ENCODE results near the gene ADARB2. TPM values are rescaled to one million over a fixed set of nuclear protein-coding genes. Genes with fewer than 3 reads are reported as not detected.

Gene ADARB2
- total and polyA plus RNA-seq, 7 donors: 0.05 to 0.39 (median 0.15) TPM; not detected in 2

DNA sequence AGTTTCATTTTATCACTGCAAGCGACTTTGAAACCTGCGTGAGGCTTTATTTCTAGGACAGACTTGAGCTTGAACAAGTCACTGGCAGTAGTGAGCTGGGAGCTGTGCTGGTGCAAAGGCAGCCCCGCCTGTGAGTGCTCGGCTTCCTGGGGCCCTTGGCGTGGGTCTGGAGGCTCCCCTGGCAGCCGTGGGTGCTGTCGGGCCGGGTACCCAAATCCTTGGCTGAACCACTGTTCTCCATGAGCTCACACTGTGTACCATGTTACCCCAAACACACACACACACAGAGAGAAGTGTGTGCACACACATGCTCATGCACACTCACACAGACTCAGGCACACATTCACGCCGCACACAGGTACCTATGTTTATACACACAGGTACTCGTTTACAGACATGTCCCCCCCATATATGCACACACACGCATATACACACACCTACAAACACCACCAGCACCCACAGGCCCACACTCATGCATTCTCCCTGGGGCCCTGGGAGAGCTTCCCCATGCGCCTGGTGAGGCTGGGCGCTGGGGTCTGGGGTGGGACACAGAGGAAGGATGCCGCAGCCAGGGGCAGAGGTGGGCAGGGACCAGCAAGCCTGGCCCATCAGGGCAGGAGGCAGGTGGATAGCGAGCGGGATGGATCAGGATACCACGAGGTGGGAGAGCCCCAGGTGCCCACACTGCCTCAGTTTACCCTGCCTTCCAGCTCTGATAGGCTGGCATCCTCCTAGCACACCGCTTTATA lies 158.8 kb downstream of the ADARB2 start:
- no peaks in the 10 kb centered on the region for H3K27me3 ChIP-seq (ENCODE audit: insufficient read depth in 3 of 3, low read length in 2 of 3)
- no peak overlapping the region for H3K4me3 ChIP-seq
- no peak overlapping the region for H3K27ac ChIP-seq
- intact Hi-C loops (cut with DNase I): no loop called here
- WGBS, 3 donors: 76 to 85% (median 85%) methylated on average over 19 of the region's 19 CpGs
- ATAC-seq (no peak), DNase-seq (no peak)
- no peaks in the 10 kb centered on the region for H3K4me1 ChIP-seq
- no peaks in the 10 kb centered on the region for H3K9me3 ChIP-seq
- H3K36me3 ChIP-seq (ENCODE audit: insufficient read depth in 1 of 2, low read depth in 1 of 2): no peaks in the 10 kb centered on the region
- TF ChIP-seq CTCF (IDR thresholded peaks at IDR 0.05): no peak

DNA sequence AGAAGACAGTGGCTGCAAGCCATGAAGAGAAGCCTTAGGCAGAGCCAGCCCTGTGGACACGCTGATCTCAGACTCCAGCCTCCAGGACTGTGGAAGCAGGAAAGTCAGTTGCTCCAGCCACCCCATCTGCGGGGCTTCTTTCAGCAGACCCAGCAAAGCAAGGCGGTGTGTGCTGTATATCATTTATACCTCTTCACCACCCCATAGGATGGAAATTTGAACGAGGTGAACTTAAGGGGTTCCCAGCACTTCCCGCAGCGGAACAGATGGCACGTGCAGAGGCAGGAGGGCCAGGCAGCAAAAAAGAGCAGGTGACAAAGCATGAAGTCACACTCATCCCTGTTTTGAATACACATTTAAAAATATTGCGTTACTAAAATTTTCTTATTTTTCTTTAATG lies 159.4 kb downstream of the ADARB2 start:
- no peaks in the 10 kb centered on the region for H3K4me1 ChIP-seq
- H3K27me3 ChIP-seq (ENCODE audit: insufficient read depth in 3 of 3, low read length in 2 of 3): no peaks in the 10 kb centered on the region
- DNase-seq: no peak
- no peak overlapping the region for H3K4me3 ChIP-seq
- intact Hi-C loops (cut with DNase I): no loop called here
- no peaks in the 10 kb centered on the region for H3K9me3 ChIP-seq
- no peaks in the 10 kb centered on the region for H3K36me3 ChIP-seq (ENCODE audit: insufficient read depth in 1 of 2, low read depth in 1 of 2)
- 40 to 60% (median 46%) methylated on average over 8 of the region's 8 CpGs for WGBS, 3 donors
- TF ChIP-seq CTCF (IDR thresholded peaks at IDR 0.05): no peak
- no peak for ATAC-seq
- H3K27ac ChIP-seq: no peak overlapping the region

- WGBS, 3 donors: 49 to 63% (median 53%) methylated on average over 9 of the region's 9 CpGs
- intact Hi-C loops (cut with DNase I): no loop called here
- Histone ChIP-seq H3K4me3 (no peak overlapping the region), H3K27me3 (ENCODE audit: insufficient read depth in 3 of 3, low read length in 2 of 3) (no peaks in the 10 kb centered on the region), H3K9me3 (no peaks in the 10 kb centered on the region), H3K27ac (no peak overlapping the region), H3K4me1 (no peaks in the 10 kb centered on the region), H3K36me3 (ENCODE audit: insufficient read depth in 1 of 2, low read depth in 1 of 2) (no peaks in the 10 kb centered on the region)
- TF ChIP-seq CTCF (IDR thresholded peaks at IDR 0.05): no peak
- DNase-seq (no peak), ATAC-seq (no peak)
Observed at GRCh38 chr10:1577373-1577770, 160.0 kb downstream of the ADARB2 start.

- no peak for TF ChIP-seq CTCF (IDR thresholded peaks at IDR 0.05)
- H3K27me3 ChIP-seq (ENCODE audit: insufficient read depth in 3 of 3, low read length in 2 of 3): no peaks in the 10 kb centered on the region
- no peak overlapping the region for H3K27ac ChIP-seq
- H3K9me3 ChIP-seq: no peaks in the 10 kb centered on the region
- intact Hi-C loops (cut with DNase I): no loop called here
- no peaks in the 10 kb centered on the region for H3K4me1 ChIP-seq
- H3K36me3 ChIP-seq (ENCODE audit: insufficient read depth in 1 of 2, low read depth in 1 of 2): no peaks in the 10 kb centered on the region
- 76 to 80% (median 78%) methylated on average over 16 of the region's 16 CpGs for WGBS, 3 donors
- DNase-seq: no peak
- ATAC-seq: no peak
- H3K4me3 ChIP-seq: no peak overlapping the region
Observed at GRCh38 chr10:1576467-1577372, 160.6 kb downstream of the ADARB2 start.
